HepG2 (cell line): ENCODE results near the gene KAZN.

Experiments
- ETV5 ChIP-seq: IDR thresholded peaks from 2 replicates; pipeline ENCODE4 v1.6.1; 2018; ENCODE audit warnings: missing biosample characterization, missing genetic modification reagents, inconsistent platforms, borderline replicate concordance
- IRX3 ChIP-seq: sonication (generic); formaldehyde crosslinking; IDR thresholded peaks from 2 replicates; pipeline ENCODE4 v1.8.1; 2023; ENCODE audit warnings: mild to moderate bottlenecking, low read depth, missing genetic modification reagents, borderline replicate concordance
- TF ChIP-seq, protein P1 (sequence below): sonication (generic); formaldehyde crosslinking; IDR thresholded peaks from 2 replicates; pipeline ENCODE4 v1.4.0; 2020; ENCODE audit warnings: mild to moderate bottlenecking, low read depth, missing genetic modification reagents

DNA sequence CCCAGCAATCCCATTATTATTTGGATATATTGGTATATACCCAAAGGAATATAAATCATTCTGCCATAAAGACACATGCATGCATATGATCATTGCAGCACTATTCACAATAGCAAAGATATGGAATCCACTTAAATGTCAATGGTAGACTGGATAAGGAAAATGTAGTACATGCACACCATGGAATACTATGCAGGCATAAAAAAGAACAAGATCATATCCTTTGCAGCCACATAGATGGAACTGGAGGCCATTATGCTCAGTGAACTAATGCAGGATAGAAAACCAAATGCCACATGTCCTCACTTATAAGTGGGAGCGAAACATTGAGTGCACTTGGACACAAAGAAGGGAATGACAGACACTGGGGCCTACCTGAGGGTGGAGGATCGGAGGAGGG is 24.6 kb downstream of the KAZN start:
- TF ChIP-seq, protein P1, sequence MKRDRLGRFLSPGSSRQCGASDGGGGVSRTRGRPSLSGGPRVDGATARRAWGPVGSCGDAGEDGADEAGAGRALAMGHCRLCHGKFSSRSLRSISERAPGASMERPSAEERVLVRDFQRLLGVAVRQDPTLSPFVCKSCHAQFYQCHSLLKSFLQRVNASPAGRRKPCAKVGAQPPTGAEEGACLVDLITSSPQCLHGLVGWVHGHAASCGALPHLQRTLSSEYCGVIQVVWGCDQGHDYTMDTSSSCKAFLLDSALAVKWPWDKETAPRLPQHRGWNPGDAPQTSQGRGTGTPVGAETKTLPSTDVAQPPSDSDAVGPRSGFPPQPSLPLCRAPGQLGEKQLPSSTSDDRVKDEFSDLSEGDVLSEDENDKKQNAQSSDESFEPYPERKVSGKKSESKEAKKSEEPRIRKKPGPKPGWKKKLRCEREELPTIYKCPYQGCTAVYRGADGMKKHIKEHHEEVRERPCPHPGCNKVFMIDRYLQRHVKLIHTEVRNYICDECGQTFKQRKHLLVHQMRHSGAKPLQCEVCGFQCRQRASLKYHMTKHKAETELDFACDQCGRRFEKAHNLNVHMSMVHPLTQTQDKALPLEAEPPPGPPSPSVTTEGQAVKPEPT (CRISPR knock-in tag) = no peak
- TF ChIP-seq IRX3 (CRISPR knock-in tag) = no peak
- no peak for TF ChIP-seq ETV5
